Thyroid gland (tissue), 4 donors: ENCODE measurements around the gene CHL1.

Experiments used
- POLR2A ChIP-seq, 2 donors: fragments of 450-650 bp; IDR thresholded peaks; one replicate each; pipeline ENCODE4 v1.6.1; 2017; ENCODE audit warnings: antibody characterized with exemption in 2 of 2, mild to moderate bottlenecking in 2 of 2, moderate library complexity in 1 of 2
- TF ChIP-seq, protein P1 (sequence below), 6 experiments: fragments of 200-600 bp in 3 of 6; fragments of 450-650 bp in 3 of 6; sonication (generic) in 3 of 6; IDR thresholded peaks; one replicate each; pipeline ENCODE4 v1.5.1; 2016 to 2019; ENCODE audit warnings: antibody characterized with exemption in 6 of 6, mild to moderate bottlenecking in 2 of 6, inconsistent platforms in 1 of 6, moderate library complexity in 1 of 6

DNA sequence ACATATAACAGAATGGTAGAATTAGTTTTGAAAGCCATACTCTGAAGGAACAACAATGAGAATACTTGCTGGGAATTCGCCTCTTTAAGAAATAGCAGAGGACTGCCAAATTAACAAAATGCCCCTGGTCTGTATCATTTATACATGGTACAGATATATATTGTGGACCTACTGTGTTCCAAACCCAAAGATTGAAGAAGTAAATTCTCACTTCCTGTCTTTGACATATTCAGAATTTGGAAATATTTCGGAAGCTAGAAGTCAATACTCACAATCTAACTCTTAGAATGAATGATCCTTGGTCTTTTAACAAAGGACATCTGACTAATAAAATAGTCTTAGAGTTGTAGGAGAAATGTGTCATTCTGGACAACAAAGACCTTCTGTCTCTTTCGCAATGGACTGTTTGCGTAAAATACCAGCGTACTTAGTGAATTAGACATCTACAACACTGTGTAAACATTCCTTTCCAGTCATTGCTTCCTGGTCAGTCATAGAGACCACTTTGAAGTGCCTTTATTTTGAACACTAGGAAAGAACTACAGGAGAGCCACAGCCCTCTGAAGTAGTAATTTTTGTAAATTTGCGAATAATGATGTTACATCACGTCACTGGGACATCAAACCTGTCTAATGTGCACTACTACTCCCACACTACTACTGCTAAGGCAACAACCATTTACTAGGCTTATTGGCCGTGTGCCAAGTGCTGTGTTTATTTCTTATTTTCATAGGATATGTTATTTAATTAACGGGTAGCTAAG, 68.0 kb downstream of the CHL1 start:
- TF ChIP-seq, protein P1, sequence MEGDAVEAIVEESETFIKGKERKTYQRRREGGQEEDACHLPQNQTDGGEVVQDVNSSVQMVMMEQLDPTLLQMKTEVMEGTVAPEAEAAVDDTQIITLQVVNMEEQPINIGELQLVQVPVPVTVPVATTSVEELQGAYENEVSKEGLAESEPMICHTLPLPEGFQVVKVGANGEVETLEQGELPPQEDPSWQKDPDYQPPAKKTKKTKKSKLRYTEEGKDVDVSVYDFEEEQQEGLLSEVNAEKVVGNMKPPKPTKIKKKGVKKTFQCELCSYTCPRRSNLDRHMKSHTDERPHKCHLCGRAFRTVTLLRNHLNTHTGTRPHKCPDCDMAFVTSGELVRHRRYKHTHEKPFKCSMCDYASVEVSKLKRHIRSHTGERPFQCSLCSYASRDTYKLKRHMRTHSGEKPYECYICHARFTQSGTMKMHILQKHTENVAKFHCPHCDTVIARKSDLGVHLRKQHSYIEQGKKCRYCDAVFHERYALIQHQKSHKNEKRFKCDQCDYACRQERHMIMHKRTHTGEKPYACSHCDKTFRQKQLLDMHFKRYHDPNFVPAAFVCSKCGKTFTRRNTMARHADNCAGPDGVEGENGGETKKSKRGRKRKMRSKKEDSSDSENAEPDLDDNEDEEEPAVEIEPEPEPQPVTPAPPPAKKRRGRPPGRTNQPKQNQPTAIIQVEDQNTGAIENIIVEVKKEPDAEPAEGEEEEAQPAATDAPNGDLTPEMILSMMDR (IDR thresholded peaks at IDR 0.05), result no peak
- no peak for TF ChIP-seq POLR2A (IDR thresholded peaks at IDR 0.05)
